ENCODE measurements around the gene RMND5A. TPM values are rescaled to one million over a fixed set of nuclear protein-coding genes. Genes with fewer than 3 reads are reported as not detected.

The RMND5A gene
- polyA plus RNA-seq, 10 donors, result 27.8 to 47.6 (median 34.7) TPM

DNA sequence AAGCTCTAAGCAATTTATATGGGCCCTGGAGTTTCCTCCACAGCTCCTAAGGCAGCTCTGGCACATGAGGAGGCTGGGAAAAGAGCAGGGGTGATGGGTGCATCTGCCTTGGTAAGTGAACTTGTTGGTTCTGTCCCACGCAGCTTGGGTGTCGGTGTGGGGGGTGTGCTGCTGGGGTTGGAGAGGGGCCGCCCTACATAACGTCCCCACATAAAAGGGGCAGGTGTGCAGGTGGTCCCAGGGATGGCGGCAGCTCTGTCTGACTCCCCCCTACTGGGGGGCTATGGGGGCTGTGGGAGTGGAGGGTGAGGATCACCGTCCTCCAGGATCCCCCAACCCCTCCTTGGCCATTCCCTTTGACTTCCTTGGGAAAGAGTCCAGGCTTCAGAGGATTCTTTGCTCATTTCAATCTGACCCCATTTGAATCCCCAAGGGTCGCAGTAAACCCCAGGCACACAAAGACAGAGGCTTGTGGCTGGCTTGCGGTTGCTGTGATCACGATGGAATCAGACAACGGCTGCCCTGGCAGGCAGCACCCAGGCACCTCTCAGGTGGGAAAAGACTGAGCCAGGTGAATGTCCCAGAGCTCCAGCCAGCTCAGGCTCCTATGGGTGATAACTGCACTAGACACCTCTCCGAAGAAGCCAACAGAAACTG lies 105.1 kb downstream of the RMND5A start:
- DNase-seq, result no peak

DNA sequence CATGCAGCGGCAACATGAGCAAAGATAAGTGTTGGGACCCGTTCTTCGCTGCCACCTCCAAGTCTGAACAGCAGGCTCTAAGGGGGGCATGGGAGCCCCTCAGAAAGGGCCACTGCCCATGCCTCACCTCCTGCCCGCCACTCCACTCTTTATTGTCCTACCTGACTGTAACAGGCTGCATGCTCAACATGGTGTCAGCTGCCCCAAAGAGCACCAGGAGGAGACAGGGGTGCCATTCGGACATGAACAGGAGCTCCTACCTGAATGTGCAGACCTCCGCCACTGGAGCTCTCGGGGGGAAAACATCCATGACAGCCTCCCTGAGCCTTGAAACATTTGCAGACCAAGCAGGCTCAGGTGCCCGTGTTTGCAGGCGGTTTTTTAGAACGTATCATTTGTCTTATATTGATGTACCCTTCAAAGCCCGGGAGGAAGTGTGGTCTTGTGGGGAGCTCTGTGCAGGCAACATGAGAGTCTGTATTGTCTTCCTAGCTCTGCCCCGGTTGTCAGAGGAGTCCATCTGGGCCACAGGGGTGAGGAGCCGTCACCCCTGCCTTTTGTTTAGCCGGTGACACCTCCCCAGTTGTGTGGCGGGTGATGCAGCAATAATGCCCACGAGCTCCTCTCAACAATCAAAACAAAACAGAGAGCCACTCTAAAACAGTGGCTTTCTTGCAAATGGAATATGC lies 105.7 kb downstream of the RMND5A start:
- no peak for DNase-seq

- no peak for DNase-seq
These were observed 106.9 kb downstream of the RMND5A start for GRCh38 chr2:86826951-86827350.

Other genes starting within 250 kb of the RMND5A start
- 100 to 1,000 TPM; 114 to 160 (median 129) TPM for gene CHMP3, start 156.8 kb upstream of the RMND5A start, polyA plus RNA-seq (ENCODE audit: insufficient read length in 10 of 10)
- gene RNF103, start 96.4 kb upstream of the RMND5A start, polyA plus RNA-seq (ENCODE audit: insufficient read length in 10 of 10), result 10 to 100 TPM; 23.6 to 37.3 (median 31.9) TPM
- gene CD8A, start 70.6 kb downstream of the RMND5A start, polyA plus RNA-seq (ENCODE audit: insufficient read length in 10 of 10), result under 1 TPM; 0.12 to 0.80 (median 0.23) TPM
- gene CD8B, start 141.6 kb downstream of the RMND5A start, polyA plus RNA-seq (ENCODE audit: insufficient read length in 10 of 10), result under 1 TPM in 7 of 10 donors, not detected in 3; 0.19 to 0.75 (median 0.35) TPM
- 1 to 10 TPM in 7 of 10 donors, under 1 TPM in 3; 0.75 to 2.7 (median 2.0) TPM for gene RGPD1, start 221.8 kb downstream of the RMND5A start, polyA plus RNA-seq (ENCODE audit: insufficient read length in 10 of 10)